Measurements from ENCODE around the gene KLHL35.

Gene KLHL35

GRCh38 chr11:75432911-75433321, at the start of gene KLHL35:
Gene KLHL35, minus strand, starts transcription at chr11:75433203. Its CDS starts 2,574 bp downstream, at chr11:75430629.
- DNase-seq (ENCODE audit: low spot score) = no peak

GRCh38 chr11:75481922-75482606, 49.1 kb upstream of the KLHL35 start:
- no peak for DNase-seq (ENCODE audit: low spot score)

DNA sequence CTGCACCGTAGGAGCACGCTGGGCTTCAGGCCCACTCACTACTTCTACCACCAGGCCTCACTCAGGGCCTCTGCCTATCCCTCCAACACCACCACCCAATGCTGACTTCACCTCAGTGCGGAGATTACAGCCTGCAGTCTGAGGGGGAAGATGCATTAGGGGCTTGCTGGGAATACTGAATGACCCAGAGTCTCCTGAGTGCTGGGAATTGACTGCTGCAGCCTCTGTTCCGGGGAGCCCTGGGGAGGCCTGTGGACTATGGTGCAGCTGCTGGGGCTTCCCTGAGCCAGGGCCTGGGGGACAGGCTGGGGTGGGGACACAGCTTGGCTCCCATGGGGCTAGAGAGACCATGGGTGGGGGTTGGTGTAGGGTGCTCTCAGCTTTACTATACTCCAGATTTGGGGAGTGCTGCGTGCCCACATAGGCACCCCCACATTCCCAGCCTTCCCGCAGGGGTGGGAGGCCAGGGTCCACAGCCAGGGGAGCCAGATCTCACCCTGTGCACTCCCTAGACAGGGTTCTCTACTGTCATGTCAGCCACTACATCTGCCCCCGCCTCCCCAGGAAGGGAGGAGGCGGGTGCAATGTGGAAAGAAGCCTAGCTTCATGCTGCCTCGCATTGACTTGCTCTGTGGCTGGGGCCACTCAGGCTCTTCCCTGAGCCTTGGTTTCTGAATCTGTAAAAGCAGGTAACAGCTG, 48.4 kb upstream of the KLHL35 start:
- DNase-seq (ENCODE audit: low spot score) = no peak

DNA sequence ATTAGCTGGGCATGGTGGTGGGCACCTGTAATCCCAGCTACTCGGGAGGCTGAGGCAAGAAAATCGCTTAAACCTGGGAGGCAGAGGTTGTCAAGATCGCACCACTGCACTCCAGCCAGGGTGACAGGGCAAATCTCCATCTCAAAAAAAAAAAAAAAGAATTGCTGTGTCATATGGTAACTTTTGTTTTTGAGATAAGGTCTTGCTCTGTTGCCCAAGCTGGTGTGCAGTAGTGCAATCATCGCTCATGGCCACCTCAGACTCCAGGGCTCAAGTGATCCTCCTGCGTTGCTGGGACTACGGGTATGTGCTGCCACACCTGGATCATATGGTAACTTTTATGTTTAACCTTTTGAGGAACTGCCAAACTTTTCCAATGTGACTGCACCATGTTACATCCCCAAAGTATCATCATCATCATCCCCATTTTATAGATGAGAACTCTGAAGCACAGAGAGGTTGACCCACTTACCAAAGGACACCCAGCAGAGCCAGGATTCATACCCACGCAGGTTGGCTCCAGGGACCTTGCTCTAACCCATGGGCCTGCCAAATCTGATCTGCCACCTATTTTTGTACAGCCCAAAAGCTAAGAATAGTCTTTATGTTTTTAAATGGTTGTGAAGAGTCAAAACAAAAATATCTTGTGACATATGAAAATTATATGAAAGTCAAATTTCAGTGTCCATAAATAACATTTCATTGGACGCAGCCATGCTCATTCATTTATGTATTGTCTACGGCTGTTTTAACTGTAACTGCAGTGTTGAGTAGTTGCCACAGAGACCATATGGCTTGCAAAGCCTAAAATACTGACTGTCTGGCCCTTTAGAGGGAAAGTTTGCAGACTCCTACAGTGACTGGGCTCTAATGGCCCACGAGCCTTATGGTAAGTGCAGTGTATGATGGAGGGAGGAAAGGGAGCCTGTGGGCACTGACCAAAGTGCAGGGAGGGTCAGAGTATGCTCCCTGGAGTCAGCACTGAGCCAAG, 47.5 kb upstream of the KLHL35 start:
- DNase-seq (ENCODE audit: low spot score) = no peak

GRCh38 chr11:75479597-75480145, 46.7 kb upstream of the KLHL35 start:
- no peak for DNase-seq (ENCODE audit: low spot score)

DNA sequence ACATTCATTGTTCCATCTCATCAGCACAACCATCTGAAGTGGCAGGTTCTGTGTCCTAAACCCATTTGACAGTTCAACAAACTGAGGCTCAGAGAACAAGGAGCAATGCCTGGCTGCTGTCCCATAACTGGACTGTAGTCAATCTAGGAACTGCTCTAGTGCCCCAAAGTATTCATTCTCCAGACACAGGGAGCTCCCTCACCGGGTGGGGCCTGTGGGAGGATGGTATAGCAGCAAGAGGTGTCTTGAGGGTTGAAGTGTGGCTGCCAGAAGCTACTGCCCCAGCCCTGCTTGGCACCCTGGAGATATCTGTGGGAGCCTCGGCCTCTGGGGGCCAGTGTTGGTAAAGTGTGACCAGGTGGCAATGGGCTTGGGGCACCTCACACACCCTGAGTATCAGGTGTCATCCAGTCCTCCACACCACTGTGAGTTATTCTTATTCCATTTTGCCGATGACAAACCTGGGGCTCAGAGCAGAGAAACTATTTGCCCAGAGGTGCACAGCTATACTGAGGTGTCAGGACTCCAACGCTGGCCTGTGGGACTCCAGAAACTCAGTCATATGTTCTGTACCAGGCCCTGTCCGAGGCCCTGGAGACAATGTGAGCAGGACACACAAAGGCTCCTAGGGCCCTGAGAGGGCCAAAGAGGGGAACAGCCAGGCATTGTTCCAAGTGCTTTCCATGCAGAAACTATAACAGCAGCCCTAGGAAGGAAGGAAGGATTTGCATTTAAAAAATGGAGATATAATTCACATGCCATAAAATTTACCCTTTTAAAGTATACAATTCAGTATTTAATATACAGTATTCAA, 46.0 kb upstream of the KLHL35 start:
- no peak for DNase-seq (ENCODE audit: low spot score)

DNA sequence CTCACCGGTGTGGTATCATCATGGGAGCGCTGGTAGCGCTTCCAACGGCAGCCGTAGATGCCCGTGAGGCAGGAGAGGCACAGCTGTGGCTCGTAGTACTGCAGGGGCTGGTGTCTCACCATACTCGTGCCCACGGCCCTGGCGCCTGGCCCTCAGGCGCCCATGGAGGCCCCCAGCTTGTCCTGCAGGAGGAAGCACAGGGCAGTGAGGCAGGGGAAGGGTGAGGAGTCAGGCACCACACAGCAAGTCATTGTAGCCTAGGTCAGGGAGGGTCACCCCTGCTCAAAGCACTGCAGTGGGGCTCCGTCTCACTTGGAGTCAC, 44.6 kb upstream of the KLHL35 start:
- no peak for DNase-seq (ENCODE audit: low spot score)

DNA sequence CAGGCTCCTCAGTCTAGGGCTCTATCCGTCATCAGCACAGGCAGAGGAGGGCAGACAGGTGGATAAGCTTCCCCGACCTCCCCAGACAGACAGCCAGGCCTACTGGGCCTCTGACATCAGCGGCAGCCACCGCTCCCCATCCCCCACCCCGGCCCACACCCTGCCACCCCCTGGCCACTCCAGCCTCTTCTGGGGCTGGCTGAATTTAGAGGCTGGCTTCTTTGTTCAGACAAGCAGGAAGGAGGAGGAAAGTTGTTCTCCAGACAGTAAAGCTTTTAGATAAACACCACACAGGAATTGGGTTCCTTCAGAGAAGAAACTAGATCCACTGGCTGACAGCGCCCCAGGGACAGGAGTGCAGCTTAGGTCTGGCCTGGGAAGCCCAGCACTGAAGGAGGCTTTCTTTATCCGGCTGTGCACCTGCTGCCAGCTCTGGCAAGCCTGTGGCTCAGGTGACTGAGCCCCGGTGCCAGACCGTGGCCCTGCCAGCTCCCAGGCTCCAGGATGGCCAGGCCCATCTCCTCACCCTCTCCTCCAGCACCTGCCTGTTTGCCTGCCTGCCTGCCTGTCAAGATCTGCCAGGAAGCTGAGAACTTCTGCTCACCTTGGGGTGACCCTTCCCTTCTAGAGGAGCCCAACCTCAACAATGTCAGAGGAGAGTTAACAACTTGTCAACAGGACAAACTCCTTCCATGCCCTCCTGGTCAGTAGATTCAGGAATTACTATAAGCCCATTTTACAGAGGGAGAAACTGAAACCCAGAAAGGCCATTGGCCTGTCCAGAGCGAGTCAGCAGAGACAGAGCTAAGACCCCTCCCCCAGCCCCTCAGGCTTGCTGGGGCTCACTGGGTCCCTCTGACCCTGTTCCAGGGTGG, 44.0 kb upstream of the KLHL35 start:
- DNase-seq (ENCODE audit: low spot score) = no peak

DNA sequence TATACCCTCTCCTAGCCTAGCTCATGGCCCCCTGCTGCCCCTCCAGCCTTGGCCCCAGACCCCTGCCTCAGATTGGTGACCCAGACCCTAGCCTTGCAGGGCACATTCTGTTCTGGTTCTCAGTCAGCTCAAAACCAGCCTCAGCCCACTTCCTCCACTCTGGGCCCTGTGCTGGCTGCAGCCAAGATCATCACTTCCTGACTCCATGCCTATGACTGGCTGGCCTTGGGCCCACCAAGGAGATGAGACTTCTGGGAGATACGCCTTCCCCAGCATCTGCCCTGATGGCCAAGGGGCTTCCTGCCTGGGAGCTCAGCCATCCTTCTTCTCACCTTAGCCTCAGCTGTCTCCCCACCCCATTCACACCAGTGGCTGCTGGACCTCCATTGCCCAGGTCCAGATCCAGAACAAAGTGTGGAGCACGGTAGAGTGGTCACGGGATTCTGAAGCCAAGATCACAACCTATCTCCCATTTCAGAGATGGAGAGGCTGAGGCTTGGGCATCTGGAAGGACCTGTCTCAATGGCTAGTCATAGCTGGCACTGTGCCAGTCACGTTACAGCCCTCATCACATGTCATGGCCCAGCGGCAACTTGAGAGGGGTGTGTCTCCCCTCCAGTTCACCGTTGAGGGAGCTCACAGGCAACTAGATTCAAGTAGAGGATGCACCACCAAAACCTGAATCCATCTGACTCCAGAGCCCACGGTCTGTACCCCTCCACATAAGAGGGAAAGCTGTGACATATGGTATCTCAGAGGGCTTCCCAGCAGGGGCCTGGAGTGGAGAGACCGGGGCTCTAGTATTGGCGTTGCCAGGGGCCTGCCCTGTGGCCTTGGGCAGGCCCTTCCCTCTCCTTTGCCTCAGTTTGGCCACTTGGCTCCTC, 43.0 kb upstream of the KLHL35 start:
- no peak for DNase-seq (ENCODE audit: low spot score)

- DNase-seq (ENCODE audit: low spot score) = peak; percentile 56
Observed at GRCh38 chr11:75474878-75475766, 42.1 kb upstream of the KLHL35 start.

GRCh38 chr11:75474240-75474639, 41.2 kb upstream of the KLHL35 start:
- no peak for DNase-seq (ENCODE audit: low spot score)

DNA sequence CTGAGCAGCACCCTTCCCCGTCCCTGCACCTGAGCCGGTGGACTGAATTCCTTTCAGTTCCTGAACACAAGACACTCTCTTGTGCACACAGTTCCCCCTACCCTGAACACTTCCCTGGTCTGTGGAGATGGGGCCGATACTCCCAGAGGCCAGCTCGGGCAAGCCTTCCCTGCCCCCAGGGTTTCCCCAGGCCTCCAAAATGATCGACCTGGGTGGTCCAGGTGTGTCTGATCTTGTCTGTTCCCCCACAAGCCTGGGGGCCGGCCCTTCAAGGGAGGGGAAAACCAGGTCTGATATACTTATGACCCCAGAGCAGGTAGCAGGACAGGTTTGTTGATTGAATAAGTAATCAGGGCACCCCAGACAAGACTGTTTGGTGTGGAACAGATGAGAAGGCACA, 40.7 kb upstream of the KLHL35 start:
- no peak for DNase-seq (ENCODE audit: low spot score)

- DNase-seq (ENCODE audit: low spot score) = no peak
Observed at GRCh38 chr11:75472081-75472732, 39.2 kb upstream of the KLHL35 start.

DNA sequence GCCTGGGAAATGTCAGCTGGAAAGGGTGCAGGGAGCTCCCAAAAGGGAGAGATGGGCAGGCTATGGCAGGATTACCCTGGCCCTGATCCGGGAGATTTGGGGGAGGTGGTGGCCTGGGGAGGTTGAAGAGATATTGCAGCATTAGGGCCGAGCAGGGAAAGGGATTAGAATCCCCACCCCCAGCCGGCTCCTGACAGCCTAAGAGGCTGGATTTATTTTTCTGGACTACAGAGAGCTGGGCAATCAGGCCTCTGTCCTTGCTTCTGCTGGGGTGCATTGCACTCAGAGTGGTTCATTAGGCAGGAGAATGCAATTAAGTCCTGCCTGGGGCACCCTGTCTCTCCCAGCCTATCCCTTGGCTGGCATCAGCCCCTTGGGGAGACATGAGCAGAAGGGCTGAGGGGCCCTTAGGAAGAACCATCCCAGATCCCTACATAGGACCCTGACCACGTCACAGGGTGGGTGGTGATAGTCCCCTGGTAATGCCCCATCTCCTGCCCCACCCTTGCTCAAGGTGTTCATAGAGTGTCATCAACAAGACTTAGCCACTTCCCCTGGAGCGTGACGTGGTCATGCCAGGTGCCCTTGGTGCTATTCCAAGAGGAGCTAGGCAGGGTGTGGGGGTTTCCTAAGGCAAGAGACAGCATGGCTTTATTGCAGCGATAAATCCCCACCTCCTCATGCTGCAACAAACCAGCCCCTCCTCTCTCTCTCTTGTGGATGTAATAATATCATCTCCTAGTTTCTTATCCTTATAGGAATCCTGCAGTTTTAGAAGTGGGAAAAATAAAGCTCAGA, 38.4 kb upstream of the KLHL35 start:
- no peak for DNase-seq (ENCODE audit: low spot score)

GRCh38 chr11:75470476-75471080, 37.6 kb upstream of the KLHL35 start:
- DNase-seq (ENCODE audit: low spot score) = no peak

- DNase-seq (ENCODE audit: low spot score) = no peak
Observed at GRCh38 chr11:75469785-75470405, 36.9 kb upstream of the KLHL35 start.
